ENCODE measurements around the gene U2AF1. TPM values are rescaled to one million over a fixed set of nuclear protein-coding genes. Genes with fewer than 3 reads are reported as not detected.
"Not testable (repeated sequence)": the region's sequence is repeated elsewhere in the genome, so short reads cannot be mapped to it uniquely, and the experiment has no call there.

U2AF1 gene
- total RNA-seq, 4 donors from 2014 or later, result 45.1 to 82.0 (median 57.9) TPM

DNA sequence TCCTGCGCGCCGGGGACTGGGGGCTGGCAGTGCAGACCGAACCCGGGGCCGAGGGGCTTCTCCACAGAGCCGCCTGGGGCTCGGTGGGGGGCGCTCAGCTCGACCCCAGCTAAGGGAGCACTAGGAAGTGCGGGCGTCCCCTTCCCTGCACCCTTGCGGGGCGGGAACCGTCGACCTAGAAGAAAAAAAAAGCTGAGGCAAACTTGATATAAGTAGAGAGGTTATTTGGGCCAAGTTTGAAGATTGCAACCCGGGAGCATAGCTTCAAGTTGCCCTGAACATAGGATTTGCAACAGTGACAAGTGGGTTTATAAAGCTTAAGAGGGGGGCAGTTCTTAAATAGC lies 396 bp upstream of the U2AF1 start:
- no CpG with 5 or more reads among the region's 17 CpGs for WGBS, 2 donors
- intact Hi-C loops (cut with DNase I), result not testable (repeated sequence)

DNA sequence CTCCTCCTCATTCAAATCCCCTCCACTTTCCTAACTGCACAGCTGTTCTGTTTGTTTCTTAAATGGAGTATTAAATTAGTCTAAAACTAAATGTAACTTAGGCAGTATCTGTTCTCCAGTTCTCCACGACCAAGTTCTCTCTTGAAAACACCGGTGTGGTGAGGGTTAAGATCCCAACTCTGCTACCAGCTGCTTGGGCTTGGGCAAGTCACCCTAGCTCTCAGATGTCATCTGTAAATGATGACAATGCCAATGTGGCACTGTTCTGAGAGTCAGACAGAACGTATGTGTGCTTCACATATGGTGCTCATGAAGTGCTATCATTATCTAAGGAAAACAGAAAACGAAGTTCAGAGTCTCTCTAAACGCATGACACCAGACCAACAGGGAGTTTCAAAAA lies 2.7 kb downstream of the U2AF1 start:
- H3K4me1 ChIP-seq; H3K4me3 ChIP-seq (replicated peaks in 1 of 3); intact Hi-C loops (cut with DNase I); DNase-seq; H3K9me3 ChIP-seq; H3K36me3 ChIP-seq; H3K27me3 ChIP-seq; H3K27ac ChIP-seq: not testable (repeated sequence)
- WGBS, 2 donors, result 57 to 80% methylated on average over 2 of the region's 5 CpGs

More for the DNA sequence above, 396 bp upstream of the U2AF1 start:
- not testable (repeated sequence) for H3K4me3 ChIP-seq (replicated peaks in 1 of 3); H3K27ac ChIP-seq; H3K27me3 ChIP-seq; H3K9me3 ChIP-seq; H3K36me3 ChIP-seq; DNase-seq; H3K4me1 ChIP-seq

DNA sequence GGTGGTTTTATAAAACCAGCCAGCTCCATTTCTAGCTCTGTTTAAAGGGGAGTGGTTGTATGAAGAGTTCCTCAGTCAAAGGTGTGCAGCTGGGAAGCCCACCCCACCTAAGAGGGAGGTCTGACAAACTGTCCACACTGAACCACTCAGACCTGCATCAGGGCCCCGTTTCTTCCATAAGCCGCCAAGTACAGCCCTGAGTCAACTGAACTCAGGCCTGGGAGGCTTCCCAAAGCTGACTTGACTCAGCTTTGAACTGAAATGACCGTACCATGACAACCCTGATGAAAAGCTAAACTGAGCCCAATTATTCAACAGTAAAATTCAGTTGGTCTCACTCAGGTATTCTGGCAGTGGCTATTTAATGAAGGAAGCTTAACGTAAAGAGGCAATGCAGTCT lies 5.1 kb downstream of the U2AF1 start:
- H3K36me3 ChIP-seq; intact Hi-C loops (cut with DNase I); H3K9me3 ChIP-seq; H3K4me1 ChIP-seq; DNase-seq; H3K4me3 ChIP-seq (replicated peaks in 1 of 3); H3K27ac ChIP-seq; H3K27me3 ChIP-seq: not testable (repeated sequence)
- WGBS, 2 donors, result no CpG with 5 or more reads among the region's 4 CpGs

DNA sequence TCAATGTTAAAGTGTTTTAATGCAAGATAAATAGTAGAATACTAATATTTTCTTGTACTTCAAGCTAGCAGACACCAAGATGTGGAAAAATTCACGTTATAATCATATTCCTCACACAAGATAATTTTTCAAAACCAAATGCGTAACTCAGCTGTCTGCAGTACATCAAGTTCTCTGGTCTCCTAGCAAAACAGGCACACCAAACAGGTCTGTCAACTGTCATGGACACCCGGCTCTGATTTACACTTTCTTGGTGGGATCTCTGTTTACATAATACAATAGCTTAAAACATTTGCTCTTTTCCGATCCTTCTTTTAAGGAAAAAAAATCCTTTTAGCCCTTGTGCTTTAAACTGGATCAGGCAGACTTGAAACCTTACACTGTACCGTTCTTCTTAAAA lies 5.7 kb downstream of the U2AF1 start:
- H3K4me1 ChIP-seq; H3K27ac ChIP-seq; H3K4me3 ChIP-seq (replicated peaks in 1 of 3); H3K9me3 ChIP-seq; intact Hi-C loops (cut with DNase I); H3K27me3 ChIP-seq; H3K36me3 ChIP-seq; DNase-seq: not testable (repeated sequence)
- no CpG with 5 or more reads among the region's 5 CpGs for WGBS, 2 donors

DNA sequence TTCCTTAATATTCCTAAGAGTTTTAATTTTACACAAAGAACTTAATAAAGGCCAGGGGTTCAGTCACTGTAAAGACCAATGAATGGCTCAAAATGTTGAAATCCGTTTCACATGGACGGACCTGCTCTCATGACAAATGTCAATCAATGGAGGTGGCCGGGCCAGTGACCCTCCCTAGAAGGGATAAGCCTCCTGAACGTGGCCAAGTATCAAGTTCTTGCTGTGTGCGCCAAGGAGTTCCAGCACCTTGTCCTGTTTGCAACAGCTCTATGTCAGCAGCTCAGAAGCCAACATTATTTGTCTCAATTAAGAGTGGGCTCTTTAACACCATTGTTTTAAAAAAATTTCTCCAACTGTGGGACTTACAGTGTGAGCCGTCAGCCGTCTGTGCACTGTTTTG lies 6.4 kb downstream of the U2AF1 start:
- H3K27ac ChIP-seq; intact Hi-C loops (cut with DNase I); DNase-seq; H3K4me1 ChIP-seq; H3K9me3 ChIP-seq; H3K27me3 ChIP-seq; H3K36me3 ChIP-seq; H3K4me3 ChIP-seq (replicated peaks in 1 of 3): not testable (repeated sequence)
- WGBS, 2 donors, result no CpG with 5 or more reads among the region's 7 CpGs

DNA sequence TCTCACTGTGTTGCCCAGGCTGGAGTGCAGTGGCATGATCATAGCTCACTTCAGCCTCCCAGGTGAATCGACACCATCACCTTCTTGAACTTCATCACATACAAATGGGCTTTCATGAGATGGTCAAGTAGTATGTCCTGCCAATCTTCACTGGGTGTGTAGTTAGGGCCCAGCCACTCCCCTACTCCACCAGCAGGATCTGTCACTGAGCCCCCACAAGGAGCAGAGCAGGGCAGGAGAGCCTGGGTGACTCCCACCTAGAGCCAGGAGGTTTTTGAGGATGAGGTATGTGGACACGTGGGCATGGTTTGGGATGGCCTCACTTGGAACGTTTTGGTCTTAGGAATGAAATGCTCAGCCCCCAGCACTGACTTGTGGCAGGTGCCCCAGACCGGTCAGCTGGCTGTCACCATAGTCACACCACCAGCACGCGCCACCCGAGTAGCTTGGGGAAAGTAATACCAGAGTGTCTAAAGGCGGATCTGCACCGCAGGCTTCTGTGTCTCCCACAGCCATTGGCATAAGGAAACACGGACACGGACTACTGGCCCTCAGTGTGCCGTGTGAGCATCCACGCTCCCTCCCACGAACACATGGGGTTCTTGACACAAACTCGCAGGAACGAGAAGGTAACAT lies 15.3 kb downstream of the U2AF1 start:
- H3K27me3 ChIP-seq; DNase-seq; H3K9me3 ChIP-seq; H3K4me1 ChIP-seq; H3K36me3 ChIP-seq; H3K4me3 ChIP-seq (replicated peaks in 1 of 3); intact Hi-C loops (cut with DNase I); H3K27ac ChIP-seq: not testable (repeated sequence)
- WGBS, 2 donors, result no CpG with 5 or more reads among the region's 16 CpGs

DNA sequence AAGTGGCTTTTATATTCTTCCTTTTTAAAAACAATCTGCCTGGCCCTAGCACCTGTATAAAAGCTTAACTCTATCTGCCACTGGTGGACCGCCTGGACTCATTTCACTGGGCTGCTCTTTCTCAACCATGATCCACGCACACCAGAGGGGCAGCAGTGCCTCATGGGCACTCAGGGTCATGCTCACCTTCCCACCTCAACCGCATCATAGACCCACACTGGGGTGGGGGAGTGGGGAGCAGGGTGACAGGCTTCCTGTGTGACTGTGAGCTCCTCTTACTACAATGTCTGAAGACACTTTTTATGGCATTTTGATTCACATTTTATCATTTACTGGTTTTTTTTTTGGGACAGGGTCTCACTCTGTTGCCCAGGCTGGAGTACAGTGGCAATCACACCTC lies 16.4 kb downstream of the U2AF1 start:
- H3K4me3 ChIP-seq (replicated peaks in 1 of 3); intact Hi-C loops (cut with DNase I); H3K9me3 ChIP-seq; H3K27me3 ChIP-seq; H3K4me1 ChIP-seq; H3K36me3 ChIP-seq; H3K27ac ChIP-seq; DNase-seq: not testable (repeated sequence)
- WGBS, 2 donors, result no CpG with 5 or more reads among the region's 3 CpGs

DNA sequence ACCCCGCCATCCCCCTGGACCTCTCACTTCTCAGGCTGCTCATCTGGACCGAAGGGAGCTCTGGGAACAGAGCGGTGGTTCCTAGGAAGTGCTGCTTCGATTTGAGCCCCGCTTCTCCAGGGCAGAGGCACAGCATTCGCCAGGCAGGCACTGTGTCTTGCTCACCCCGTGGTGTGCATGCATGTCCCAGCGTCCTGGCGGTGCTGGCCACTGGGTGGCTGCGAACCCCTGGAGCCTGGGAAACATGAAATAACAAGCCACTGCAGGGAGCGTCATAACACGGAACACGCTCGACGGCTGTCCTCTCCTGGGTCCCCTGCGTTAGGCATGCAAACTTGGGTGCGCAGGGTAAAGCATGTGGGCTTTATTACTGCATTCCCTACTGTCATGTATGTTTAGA lies 17.9 kb downstream of the U2AF1 start:
- WGBS, 2 donors, result no CpG with 5 or more reads among the region's 17 CpGs
- H3K9me3 ChIP-seq; H3K27ac ChIP-seq; H3K4me1 ChIP-seq; DNase-seq; H3K36me3 ChIP-seq; intact Hi-C loops (cut with DNase I); H3K27me3 ChIP-seq; H3K4me3 ChIP-seq (replicated peaks in 1 of 3): not testable (repeated sequence)

DNA sequence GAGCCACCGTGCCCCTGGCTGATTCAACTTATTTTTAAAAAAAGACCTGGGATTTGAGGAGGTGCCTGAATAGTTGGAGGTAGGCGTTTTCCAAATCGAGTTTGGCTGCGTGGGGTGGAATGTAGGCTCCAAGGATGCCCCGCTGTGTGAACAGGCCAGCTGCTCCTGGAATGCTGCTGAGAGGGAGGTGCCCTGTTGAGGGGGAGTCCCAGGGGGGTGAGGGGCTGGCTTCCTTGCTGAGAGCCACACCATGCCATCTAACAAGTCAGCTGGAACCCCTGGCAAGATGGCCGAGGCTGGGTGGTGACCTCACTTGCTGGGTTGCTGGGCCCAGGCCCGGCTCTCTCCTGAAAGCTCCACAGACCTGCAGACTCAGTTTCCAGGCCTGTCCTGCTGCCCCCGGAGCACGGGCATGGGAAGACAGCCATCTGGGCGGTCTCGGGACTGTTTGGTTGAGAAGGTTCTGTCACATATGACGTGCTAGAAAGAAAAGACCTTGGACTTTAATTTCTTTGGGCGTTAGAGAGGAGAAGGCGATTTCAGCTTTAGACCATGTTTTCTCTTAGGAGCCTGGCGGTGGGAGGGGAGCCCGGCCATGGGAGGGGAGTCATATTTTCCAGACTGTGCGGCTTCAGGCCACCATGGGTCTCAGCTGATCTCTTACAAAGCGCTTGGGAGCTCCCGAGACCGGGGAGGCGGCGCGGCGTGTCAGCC lies 24.6 kb downstream of the U2AF1 start:
- H3K9me3 ChIP-seq; H3K36me3 ChIP-seq; H3K4me3 ChIP-seq (replicated peaks in 1 of 3); DNase-seq; H3K27ac ChIP-seq; intact Hi-C loops (cut with DNase I); H3K27me3 ChIP-seq; H3K4me1 ChIP-seq: not testable (repeated sequence)
- WGBS, 2 donors, result no CpG with 5 or more reads among the region's 24 CpGs

DNA sequence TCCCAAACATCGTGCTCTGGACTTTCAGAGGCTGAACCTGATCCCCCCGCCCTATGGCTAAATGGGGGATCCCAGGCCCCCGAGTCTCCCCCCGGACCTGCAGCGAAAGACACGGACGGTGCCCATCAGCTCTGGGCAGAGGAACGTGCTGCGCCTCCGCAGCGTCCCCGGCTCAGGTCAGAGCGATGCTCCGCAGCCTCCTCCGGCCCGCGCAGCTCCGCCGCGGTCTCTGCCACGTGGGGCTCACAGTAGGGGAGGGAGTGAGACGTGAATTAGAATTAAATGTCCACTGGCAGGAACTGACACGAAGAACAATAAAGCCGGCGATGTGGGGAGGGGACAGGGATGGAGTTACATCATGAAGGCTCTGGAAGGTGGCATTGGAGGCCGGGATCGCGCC lies 30.7 kb downstream of the U2AF1 start:
- no CpG with 5 or more reads among the region's 28 CpGs for WGBS, 2 donors
- H3K36me3 ChIP-seq; H3K27me3 ChIP-seq; H3K27ac ChIP-seq; intact Hi-C loops (cut with DNase I); H3K4me3 ChIP-seq (replicated peaks in 1 of 3); H3K9me3 ChIP-seq; DNase-seq; H3K4me1 ChIP-seq: not testable (repeated sequence)

DNA sequence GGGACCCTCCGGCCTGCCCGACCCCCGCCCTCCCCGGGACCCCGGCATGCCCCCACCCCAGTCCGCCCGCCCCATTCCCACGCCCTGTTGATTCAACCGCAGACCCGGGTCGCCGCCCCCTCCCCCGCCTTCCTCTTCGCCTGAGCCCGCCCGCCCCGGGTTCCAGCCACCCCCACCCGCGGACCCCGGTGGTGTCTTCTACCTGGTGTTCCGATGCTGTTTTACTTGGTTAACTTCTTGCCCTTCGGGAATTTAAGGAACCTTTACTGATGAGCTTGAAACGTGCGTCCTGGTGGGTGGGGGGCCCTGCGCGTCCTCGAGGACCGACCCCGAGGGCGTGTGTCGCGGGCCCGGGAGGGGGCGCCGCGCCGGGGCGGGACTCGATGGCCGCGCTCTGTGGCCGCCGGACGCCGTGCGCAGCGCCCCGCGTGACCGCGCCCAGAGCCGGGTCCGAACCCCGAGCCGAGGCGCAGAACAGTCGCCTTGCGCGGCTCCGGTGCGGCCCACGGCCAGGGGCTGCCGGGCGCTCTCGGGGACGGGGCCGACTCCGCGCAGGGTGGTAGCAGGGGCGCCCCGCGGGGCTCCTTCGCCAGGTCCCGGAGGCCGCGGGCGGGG lies 31.2 kb downstream of the U2AF1 start:
- H3K27me3 ChIP-seq; DNase-seq; H3K4me1 ChIP-seq; H3K36me3 ChIP-seq; H3K4me3 ChIP-seq (replicated peaks in 1 of 3); H3K27ac ChIP-seq; H3K9me3 ChIP-seq; intact Hi-C loops (cut with DNase I): not testable (repeated sequence)
- WGBS, 2 donors, result no CpG with 5 or more reads among the region's 77 CpGs

DNA sequence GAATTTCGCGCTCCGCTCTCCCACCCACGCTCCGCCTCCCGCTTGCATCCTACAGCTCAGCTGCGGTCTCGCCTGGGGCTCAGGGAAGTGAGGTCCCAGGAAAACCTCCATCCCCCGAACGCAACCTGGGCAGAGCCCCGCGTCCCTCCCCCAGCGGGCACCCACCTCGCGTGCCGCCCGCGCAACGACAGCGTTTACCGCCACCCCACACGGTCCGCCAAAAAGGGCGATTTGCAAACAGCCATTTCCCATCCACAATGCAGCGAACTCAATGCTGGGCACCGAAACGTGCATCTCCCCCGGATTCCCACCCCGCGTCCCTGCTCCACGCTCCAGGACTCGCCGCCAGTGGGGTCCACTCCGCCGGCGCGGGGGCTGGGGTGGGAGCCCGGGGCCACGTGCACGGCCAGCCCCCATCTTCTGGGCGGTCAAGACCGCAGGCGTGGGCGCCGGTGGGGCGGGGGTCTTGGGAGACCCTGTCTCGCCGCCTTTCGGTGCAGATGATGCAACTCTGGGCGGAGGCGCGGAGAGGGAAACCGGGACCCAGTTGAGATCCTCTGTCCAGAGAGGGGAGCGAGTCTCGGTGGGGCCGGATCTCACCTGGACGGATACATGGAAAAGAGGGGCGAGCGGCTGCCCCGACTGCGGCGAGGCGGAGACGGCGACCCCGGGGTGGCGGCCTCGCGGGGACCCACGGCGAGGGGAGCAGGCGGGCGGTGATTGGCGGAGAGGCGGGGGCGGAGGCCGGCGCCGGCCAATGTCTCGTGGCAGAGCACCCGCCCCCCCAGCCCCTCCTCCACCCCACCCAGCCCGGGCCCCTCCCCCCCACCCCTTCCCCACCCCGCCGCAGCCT lies 32.0 kb downstream of the U2AF1 start, which contains the start of gene CBS:
Gene CBS, minus strand, starts transcription at position 666 of the 853 bp plus-strand sequence. CDS start 3,642 bp downstream, outside the sequence.
- H3K9me3 ChIP-seq; H3K36me3 ChIP-seq; H3K4me3 ChIP-seq (replicated peaks in 1 of 3); H3K27ac ChIP-seq; H3K4me1 ChIP-seq; intact Hi-C loops (cut with DNase I); H3K27me3 ChIP-seq; DNase-seq: not testable (repeated sequence)
- no CpG with 5 or more reads among the region's 84 CpGs for WGBS, 2 donors

Measured in thyroid gland (tissue), 4 donors.